ENCODE data around the gene PRKD3. TPM values are rescaled to one million over a fixed set of nuclear protein-coding genes. Genes with fewer than 3 reads are reported as not detected.

PRKD3 gene
- total RNA-seq, 1 experiment from 2014 or later, result 4.1 TPM

DNA sequence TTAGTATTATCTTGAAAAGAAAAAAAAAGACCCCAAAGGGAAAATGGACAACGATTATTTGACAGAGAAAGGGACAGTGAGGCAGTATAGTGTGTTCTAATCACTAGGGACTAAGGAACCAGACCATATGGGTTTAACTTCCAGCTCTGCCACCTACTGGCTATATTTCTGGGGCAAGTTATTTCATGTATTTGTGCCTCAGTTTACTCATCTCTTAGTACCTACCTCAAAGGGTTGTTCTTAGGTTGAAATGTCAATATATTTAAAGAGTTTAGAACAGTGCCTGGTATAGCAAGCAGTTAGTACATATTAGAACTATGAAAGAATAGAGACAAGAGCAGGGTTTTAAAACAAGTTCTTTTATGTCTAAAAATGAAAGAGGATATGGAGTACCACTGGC lies 42.7 kb downstream of the PRKD3 start:
- no peak for DNase-seq (ENCODE audit: low spot score)
- in situ Hi-C loops (cut with HindIII; ENCODE audit: low sequenced_read_pairs), result no loop called here

DNA sequence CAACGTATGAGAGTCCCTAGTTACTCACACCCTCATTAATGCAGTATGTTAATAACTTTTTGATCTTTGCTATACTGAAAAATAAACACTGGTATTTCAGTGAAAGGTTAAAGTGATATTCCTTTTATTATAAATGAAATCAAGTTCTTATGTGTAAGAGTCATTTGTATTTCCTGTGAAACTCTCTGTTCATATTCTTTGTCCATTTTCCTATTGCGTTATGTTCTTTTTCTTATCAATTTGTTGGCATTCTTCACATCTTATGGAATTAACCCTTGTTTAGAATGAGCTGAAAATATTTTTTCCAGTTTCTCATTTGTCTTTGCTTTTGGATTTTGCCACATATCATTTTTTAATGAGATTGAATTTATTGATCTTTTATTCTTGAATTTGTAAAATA lies 48.3 kb downstream of the PRKD3 start:
- no peak for DNase-seq (ENCODE audit: low spot score)
- in situ Hi-C loops (cut with HindIII; ENCODE audit: low sequenced_read_pairs), result no loop called here

Other genes starting within 250 kb of the PRKD3 start
- gene HEATR5B, start 240.5 kb downstream of the PRKD3 start, total RNA-seq (2014; rRNA removed; shearing (Covaris generic)), result 7.9 and 8.2 TPM in 2 replicates
- gene GPATCH11, start 240.3 kb downstream of the PRKD3 start, total RNA-seq (2014; rRNA removed; shearing (Covaris generic)), result 3.1 and 3.8 TPM in 2 replicates
- 6.8 and 19.8 TPM in 2 replicates for gene EIF2AK2, start 167.9 kb downstream of the PRKD3 start, total RNA-seq (2014; rRNA removed; shearing (Covaris generic))
- not detected in 2 replicates for gene SULT6B1, start 136.2 kb downstream of the PRKD3 start, total RNA-seq (2014; rRNA removed; shearing (Covaris generic))
- gene CEBPZOS, start 128.3 kb downstream of the PRKD3 start, total RNA-seq (2014; rRNA removed; shearing (Covaris generic)), result 15.9 and 18.5 TPM in 2 replicates
- 41.3 and 63.4 TPM in 2 replicates for gene CEBPZ, start 93.2 kb downstream of the PRKD3 start, total RNA-seq (2014; rRNA removed; shearing (Covaris generic))
- 29.3 and 29.4 TPM in 2 replicates for gene NDUFAF7, start 93.2 kb downstream of the PRKD3 start, total RNA-seq (2014; rRNA removed; shearing (Covaris generic))
- not detected in 2 replicates for gene QPCT, start 19.8 kb upstream of the PRKD3 start, total RNA-seq (2014; rRNA removed; shearing (Covaris generic))

Data from G401 (cell line).